DMS79 (cell line): Measurements from ENCODE around the gene RASL10B.
A peak's percentile ranks its signal among the peaks of the same experiment; 100 is the strongest.
"Not testable (repeated sequence)": the region's sequence is repeated elsewhere in the genome, so short reads cannot be mapped to it uniquely, and the experiment has no call there.

Experiments
- DNase-seq: peaks from one replicate; lab custom pipeline; 2025; lab: John Stamatoyannopoulos, UW

RASL10B gene

DNA sequence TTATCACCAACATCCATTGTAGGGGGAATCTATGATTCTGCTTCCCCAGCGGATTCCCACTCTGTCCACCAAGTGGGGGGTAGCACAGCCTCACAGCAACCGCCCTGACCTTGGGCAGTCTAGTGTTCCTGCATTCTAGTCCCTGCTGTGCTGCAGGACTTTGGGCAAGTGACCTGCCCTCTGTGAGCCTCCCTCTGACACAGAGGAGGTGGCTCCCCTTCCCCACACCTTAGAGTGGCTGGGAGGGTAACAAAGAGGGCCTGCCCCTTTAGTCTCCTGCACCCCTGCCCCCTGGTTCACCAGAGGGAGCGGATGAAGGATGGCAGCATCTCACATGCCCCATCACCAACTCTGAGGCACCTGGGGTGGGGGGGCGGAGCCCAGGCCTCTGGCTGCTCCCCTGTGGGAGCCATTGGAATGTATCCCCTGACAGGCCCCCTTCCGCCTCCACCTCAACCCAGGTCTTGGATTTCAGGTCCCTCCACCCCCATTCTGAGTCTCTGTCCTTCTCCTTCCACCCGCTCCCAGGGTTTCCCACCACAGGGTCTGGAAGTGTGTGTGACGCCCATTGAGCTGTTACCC lies 11.5 kb downstream of the RASL10B start:
- DNase-seq: no peak

DNA sequence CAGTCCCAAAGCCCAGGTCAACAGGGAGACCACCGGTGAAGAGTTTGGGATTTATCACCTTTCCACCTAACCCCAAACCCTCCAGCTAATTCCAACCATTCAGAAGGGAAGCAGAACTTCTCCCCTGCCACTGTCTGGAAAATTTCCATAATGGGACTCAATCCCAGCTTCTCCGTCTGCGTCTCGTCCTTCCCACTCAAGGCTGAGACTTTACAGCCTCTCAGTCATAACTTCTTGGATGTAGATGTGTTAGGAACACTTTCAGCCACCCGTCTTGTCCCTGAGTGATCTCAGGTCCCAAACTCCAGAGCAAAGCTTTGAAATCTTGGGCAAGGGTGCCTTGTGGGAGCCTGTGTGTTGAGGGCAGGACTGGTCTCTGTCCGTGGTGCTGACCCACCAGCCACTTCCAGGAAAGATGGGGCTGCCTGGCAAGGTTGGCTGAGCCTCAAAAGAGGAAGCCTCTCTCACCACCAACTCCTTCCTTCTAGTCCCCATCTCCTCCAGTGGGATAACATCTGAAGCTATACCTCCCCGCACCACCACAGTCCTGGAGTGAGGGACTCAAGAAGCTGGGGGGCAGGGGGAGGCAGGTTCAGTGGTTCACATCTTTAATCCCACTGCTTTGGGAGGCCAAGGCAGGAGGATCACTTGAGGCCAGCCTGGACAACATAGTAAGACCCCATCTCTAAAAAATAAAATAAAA lies 12.3 kb downstream of the RASL10B start:
- DNase-seq: no peak

DNA sequence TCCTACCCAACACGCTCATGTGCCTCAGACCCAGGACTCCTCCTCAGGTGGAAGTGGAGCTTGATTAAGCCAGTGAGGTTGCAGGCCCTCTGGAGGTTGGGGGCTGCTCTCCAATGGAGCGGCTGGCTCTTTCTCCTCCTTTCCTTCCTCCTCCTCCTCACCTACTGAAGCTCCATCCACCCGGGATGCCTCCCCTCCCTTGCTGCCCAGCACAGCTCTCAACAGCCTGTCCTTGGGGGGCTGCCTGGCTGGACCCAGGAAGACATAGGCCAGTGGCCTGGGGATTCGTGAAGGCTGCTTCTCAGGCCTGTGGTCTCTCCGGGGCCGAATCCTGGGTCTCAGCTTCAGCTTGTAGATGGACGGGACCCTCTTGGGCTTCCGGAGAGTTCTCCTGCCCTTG lies 13.4 kb downstream of the RASL10B start:
- no peak for DNase-seq

DNA sequence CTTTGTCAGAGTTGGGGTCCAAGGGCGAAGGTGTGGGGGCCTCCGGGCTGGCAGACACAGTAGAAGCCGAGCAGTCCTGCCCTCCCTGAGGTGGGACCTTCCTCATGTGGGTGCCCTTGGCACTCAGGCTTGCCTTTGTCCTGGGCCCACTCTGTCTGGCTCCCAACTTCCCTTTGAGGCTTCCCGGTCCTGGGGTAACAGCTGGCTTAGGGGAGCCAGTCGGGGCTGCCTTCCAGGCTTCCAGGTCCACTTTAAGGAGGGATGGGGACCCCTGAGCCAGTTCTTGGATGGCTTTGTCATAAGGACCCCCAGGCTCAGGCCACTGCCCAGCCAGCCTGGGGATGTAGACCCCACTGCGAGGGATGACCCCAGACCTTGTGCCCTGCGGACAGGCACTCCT lies 13.8 kb downstream of the RASL10B start:
- DNase-seq: no peak

DNA sequence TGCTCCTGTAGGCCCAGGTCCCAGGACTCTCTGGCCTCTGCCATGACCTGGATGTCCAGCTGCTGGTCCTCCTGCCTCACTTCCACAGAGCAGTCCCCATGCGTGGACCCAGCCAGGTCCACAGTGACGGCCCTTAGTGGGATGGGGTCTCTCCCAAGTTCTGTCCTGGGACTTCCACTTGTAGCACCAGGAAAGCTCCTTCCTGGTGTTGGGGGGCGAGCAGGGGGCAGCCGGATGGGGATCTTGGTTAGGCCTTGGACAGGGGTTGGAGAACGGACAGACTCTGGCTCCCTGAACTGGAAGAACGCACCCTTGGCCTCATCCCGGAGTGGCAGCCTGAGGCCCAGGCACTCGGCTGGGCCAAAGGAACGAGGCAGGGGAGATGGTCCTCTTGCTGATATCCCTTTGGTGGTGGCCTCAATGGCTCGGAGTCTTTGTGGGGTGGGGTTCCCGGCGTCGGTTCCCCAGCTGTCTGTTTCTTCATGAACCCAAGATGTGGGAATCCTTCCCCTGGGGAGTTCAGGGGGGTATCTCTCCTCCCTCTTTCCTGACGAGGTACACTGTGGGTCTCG lies 14.4 kb downstream of the RASL10B start:
- DNase-seq: no peak

DNA sequence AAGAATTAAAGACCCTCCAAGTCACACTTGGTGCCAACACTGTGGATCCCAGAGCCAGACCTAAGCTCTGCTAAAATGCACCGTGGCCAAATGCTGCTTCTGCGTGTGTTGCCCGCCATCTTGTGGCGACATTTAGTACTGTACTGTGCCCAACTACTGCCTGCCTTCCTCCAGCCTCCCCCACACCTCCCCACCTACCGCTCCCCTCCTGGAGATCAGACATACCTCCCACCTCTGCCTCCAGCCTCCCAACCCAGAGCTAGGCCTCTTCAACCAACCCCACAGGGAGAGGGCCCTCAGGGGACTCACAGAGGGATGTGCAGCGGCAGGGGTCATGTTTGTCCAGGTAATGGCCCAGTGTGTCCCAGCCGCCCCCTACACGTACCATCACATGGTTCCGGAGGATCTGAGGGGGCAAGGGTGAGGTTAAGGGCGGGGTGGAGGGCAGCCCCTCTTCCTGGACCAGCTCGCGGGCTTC lies 16.1 kb downstream of the RASL10B start:
- DNase-seq: peak; percentile 31

DNA sequence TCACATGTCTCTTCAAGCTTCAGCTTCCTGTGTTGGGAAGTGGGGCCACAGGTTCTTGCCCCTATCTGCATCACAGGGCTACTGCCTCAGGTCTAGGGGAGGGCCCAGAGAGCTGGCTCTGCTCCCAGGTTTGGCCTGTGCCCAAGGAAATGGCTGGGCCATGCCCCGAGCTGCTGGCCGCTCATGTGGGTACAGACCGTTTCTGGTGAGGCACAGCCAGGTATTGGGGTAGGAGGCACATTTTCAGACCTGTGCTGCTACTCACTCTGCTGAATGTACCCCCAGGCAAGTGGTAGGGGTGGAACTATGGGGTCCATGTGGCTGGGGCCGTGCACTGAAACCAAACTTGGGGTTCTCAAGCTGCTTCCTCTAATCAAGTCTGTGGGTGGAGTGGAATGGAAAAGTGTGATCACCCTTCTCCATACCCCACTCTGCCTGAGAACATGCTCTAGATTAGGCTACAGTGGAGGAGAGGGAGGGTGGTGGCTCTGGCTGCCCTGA lies 17.0 kb downstream of the RASL10B start:
- no peak for DNase-seq

DNA sequence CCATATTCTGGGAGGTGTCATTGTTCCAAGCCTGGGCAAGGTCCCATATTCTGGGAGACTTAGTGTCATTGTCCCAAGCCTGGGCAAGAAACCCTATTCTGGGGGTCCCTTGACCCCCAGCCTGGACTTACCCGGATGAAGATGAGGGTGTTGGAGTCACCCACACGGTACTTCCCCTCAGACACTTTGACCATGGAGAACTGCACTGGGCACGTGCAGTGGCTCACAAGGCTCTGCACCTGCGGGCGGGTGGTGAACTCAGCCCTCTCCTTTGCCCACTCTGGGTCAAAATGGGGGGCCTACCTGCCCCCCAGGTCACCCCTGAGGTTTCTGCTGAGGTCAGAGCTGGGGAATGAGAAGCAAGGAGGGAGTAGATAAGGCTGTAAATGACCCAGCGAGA lies 17.5 kb downstream of the RASL10B start:
- DNase-seq: no peak

DNA sequence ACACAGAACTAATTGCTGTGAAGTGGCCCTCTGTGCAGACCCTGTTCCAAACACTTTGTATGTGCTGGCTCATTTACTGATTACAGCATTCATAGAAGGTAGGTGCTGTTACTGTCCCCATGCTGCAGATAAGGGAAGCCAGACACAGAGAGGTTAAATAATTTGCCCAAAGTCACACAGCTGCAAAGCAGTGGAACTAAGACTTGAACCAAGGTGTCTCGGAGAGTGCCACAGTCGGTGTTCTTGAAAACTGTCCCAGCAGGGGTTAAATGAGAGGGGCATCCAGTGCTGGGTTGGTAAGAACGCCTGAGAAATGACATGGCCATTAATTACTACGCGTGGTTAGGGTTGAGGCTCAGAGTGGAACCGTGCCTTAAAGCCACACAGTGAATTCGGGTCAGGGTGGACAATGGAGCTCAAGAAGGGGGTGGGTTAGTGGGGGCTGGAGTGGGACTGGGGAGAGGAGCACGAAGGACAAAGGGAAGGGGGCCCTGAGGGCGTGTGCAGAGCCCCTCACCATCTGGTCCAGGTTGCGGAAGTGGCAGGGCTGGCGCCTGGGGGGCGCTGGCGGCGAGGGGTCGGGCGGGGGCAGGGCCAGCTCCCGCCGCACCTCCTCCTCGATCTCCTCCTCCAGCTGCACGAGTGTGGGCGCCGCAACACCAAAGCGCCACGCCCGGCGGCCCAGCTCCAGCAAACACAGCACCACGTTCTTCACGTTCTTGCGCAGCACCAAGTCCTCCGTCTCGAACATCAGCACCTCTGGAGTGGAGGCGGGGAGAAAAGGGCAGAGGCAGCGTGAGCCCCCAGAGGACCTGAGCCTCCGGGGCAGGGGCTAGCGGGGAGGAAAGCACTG lies 18.3 kb downstream of the RASL10B start:
- DNase-seq: no peak

DNA sequence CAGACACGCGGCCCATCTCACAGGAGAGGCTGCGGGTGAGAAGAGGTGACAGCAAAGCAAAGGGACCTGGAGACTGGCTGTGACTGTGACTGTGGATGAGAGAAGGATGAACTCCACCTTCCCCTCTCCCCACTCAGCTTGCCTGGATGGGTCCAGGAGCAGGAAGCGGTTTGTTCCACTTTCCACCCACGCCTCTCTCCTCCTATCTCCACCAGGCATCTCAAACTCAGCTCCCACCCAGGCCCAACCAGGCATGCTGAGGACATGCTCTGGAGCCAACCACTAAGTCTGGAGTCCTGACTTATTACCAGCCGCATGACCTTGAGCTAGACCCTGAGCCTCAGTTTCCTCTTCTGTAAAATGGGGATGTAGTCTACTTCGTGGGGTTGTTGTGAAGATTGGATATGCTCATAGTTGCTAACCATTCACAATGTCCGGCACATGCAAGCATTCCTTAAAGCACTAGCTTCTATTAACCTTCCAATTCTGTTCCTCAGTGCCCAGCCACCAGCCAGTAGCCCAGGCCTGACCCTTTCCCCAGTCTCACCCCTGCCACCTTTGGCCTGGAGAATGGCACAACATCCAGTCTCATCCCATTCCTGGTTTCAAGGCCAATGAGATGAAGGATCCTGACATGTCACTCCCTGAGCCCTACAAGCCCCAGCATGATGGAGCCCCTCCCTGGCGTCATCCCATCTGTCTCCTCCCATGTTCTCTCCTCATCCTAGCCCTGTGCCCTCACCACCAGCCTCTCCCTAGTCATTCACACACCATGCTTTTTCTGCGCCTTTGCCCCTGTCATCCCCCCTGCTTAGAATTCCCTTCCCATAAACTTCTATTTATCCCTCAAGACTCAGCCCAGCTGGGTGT lies 19.3 kb downstream of the RASL10B start:
- DNase-seq: no peak

DNA sequence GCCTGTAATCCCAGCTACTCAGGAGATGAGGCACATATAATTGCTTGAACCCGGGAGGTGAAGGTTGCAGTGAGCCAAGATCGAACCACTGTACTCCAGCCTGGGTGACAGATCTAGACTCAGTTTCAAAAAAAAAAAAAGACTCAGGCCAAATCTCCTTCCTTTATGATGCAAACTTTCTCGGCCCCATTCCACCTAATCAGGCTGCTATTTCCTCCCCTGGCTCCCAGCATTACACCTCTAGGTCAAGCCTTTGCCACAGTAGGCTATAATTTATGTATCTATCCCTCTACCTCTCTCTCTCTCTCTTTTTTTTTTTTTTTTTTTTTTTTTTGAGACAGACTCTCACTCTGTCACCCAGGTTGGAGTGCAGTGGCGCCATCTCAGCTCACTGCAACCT lies 20.1 kb downstream of the RASL10B start:
- DNase-seq: not testable (repeated sequence)

DNA sequence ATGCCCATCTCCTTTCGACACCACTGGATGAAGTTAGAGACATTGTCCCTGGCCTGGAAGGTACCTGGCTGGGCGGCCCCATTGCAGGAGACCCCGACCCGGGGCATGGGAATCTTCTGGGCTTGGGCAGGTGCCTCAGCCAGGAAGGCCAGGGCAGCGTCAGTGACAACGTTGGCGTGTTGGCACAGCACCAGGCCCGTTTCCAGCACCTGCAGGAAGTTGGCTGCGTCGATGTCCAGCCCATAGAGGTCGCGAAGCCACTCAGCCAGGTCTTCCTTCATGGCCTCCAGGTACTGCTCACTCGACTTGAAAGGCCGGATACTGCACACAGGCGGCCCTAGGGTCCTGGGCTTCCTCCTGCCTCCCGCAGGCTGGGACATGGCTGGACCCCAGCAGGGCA lies 21.0 kb downstream of the RASL10B start:
- no peak for DNase-seq

DNA sequence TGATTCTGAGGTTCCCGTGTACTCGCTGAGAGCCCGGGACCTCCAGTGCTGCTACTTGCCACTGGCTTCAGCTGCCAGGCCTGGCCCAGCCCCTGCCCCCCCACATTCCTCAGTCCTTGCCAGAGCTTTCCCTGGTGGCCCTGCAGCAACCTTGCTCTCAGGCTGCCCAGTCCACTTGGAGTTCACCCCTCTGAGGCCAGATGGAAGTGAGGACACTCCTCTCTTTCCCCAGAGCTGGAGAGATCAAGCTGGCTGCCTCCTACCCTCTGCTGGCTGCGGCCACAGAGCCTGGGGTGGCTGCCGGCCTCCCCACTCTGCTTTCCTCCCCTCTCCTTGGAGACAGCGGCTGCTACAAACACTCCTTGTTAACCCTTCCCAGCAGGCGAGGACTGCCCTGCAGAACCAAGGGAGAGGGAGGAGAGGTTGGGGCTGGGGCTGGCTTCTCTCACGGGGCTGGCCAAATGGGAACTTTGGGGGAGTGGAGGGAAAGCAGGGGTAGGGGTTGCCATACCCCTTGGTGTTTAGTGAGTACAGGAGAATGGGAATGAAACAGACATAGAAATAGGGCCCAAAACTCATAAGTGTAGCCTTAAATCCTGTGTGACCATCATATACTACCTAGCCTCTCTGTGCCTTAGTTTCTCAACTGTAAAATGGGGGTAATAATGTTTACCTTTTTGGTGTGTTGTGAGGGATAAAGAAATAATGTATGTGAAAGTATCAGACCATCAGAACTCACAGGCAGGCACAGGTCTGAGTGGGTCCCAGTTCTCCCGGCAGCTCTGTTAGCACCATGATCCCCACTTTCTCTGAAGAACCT lies 21.7 kb downstream of the RASL10B start, which contains the start of gene GAS2L2:
Gene GAS2L2, minus strand, starts transcription at position 295 of the 820 bp plus-strand sequence. CDS start 389 bp downstream, outside the sequence.
- DNase-seq: no peak

DNA sequence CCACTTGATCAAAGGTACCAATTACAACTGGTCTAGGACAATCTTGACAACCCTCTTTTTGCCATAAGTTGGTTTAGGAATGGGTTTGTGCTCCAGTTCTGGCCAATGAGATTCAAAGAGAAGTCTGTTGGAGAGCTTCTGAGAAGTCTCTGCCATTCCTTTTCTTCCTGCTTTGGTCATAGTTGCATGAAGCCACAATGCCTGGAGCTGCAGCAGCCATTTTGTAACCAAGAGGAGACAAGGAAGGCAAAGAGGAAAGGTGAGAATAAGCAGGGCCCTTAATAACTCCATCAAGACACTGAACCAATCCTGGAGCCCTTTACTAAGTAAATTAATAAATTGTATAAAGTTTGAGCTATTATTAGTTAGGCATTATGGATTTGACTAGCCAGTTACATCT lies 25.8 kb downstream of the RASL10B start:
- DNase-seq: no peak

DNA sequence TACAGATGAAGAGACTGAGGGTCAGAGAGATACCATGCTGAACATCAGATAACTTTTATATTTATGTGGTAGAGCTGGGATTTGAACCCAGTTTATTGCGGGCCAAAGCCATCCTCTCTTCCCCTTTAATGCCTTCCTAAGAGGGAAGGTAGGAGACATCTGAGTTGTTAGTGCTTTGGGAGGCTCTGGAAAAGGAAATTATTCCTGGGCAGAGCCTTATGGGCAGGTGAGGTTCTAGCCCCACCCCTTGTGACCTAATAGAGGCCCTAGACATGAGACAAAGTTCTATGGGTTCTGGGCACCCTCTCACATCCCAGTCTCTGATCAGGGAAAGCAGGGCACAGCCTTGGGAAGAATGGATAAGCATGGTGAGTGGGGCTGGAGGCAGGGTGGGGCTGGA lies 29.1 kb downstream of the RASL10B start, which contains the start of gene C17orf50:
Gene C17orf50, plus strand, starts transcription at position 301 of the 400 bp plus-strand sequence. Its CDS starts 55 bp downstream, at position 356.
- no peak for DNase-seq

DNA sequence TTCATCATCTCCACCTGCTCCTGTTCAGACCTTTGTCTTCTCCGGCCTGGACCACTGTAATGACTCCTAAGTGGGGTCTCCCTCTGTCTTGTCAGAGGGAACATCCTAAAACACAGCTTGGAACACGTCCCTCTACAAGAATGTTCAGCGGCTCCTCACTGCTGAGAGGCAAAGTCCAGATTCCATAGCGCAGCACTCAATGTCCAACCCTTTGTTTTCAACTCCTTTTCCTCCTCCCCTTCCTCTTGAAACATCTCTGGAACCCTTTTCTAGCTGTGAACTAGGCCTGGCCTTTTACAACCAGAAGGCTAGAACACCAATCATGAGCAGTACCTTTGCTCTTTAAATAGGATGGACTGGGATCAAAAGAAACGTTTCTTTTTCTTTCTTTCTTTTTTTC lies 30.2 kb downstream of the RASL10B start:
- no peak for DNase-seq

DNA sequence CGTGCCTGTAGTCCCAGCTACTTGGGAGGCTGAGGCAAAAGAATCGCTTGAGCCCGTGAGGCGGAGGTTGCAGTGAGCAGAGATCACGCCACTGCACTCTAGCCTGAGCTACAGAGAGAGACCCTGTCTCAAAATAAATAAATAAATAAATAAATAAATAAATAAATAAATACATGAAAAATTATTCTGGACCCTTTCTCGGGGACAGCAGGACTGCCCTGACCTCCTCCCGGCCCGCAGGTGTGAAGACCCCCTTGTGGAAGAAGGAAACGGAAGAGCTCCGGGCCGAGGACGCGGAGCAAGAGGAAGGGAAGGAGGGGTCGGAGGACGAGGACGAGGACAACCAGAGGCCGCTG lies 32.3 kb downstream of the RASL10B start:
- no peak for DNase-seq

DNA sequence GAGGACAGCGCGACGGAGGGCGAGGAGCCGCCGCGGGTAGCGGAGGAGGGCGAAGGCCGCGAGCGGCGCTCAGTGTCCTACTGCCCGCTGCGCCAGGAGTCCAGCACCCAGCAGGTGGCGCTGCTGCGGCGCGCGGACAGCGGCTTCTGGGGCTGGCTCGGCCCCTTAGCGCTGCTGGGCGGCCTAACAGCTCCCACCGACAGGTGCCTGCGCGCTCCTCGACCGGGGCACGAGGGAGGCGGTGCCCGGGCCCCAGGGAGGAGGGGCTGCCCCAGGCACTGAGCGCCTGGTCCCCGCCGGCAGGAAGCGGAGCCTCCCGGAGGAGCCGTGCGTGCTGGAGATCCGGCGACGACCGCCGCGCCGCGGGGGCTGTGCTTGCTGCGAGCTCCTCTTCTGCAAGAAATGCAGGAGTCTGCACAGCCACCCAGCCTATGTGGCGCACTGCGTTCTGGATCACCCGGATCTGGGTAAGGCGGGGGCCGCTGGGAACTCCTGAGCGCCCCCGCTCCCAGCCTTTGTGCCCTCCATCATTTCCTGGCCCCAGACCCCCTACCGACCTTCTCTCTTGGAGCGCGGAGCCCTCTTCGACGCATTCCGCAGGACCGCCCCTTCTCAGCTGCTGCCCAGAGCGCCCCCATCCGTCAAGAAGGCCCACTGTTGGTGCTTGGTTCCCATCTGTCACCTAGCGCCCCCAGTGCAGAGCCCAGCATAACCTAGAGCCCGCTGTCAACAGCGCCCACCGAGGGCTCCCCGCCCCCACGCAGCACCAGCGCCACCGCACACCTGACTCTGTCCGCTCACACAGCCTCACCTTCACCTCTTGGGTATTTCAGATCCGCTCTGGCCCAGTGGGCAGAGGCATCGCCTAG lies 32.9 kb downstream of the RASL10B start:
- peak; percentile 74 for DNase-seq

DNA sequence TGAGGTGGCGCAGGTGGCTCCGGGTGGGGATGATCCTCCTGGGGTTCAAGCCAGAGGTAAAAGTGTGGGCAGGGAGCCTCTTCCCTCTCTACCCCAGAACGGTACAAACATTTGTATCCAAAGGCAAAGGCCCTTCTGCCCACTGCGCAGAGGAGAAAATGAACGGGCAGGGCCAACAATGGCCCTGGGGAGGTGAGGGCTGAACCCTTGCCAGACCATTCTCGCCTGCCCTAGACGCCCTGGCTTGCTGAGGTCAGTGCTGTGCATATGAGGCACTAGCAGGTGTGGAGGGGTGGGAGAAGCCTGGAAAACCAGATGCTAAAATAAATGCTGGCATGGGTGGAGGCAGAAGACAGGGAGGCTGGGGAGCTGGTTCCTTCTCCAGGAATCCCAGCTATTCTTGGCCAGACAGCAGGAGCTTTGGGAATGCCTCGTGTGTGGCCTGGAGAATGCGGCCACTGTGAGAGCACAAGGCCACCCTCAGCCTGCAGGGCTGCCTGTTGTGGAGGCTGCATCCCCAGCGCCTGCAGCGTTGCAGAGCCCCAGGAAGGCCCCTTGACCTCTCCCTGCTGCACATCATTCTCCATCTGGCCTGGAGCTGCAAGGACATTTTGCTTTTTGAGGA lies 33.8 kb downstream of the RASL10B start:
- no peak for DNase-seq
